Activated T-cell treated with anti-CD3 and anti-CD28 coated beads, Interleukin-2, amount 50 U/mL, for 72 hours (primary cell): ENCODE measurements around the gene PIP4K2C. TPM values are rescaled to one million over a fixed set of nuclear protein-coding genes. Genes with fewer than 3 reads are reported as not detected.
"Not testable (repeated sequence)": the region's sequence is repeated elsewhere in the genome, so short reads cannot be mapped to it uniquely, and the experiment has no call there.

Experiments used
- ATAC-seq, 2 donors: fragments of 150-1000 bp; cut with Tn5 transposase; replicated peaks in 1 of 2; 2 replicates each; pipeline ENCODE4 v1.10.0; 2021; ENCODE audit warnings: moderate library complexity in 2 of 2, mild to moderate bottlenecking in 1 of 2
- DNase-seq, 2 donors: peaks; one replicate each; pipeline ENCODE4 v3.0.0; 2021 to 2022; ENCODE audit warnings: mixed read lengths in 1 of 2
- H3K27ac Mint-ChIP-seq: one replicate; pipeline ENCODE4 v1.8.0; 2022; ENCODE audit warnings: mild to moderate bottlenecking, moderate library complexity, mixed read lengths
- H3K27me3 Mint-ChIP-seq: one replicate; pipeline ENCODE4 v1.8.0; 2022; ENCODE audit warnings: low read depth, mixed read lengths
- H3K36me3 Mint-ChIP-seq, 2 donors: one replicate each; pipeline ENCODE4 v1.8.0; 2022; ENCODE audit warnings: mixed read lengths in 2 of 2, mild to moderate bottlenecking in 1 of 2; ENCODE audit not compliant: insufficient read depth in 2 of 2
- H3K4me1 Mint-ChIP-seq: one replicate; pipeline ENCODE4 v1.8.0; 2022; ENCODE audit warnings: low read depth, mixed read lengths
- H3K4me3 Mint-ChIP-seq, 2 donors: one replicate each; pipeline ENCODE4 v1.8.0; 2022; ENCODE audit warnings: mild to moderate bottlenecking in 2 of 2, mixed read lengths in 2 of 2, moderate library complexity in 2 of 2
- H3K9me3 Mint-ChIP-seq, 2 donors: one replicate each; pipeline ENCODE4 v1.8.0; 2022; ENCODE audit warnings: mixed read lengths in 2 of 2
- total RNA-seq, 2 donors: library from RNA; stranded (reverse); gene quantifications; one replicate each; pipeline ENCODE4 v1.2.3, GENCODE V29; 2022

The PIP4K2C gene
- total RNA-seq, 2 donors from 2014 or later: 21.3 to 23.1 TPM

- no peak overlapping the region for H3K27ac Mint-ChIP-seq
- no peak overlapping the region for H3K4me3 Mint-ChIP-seq
- no peaks in the 10 kb centered on the region for H3K36me3 Mint-ChIP-seq
- H3K4me1 Mint-ChIP-seq: peaks cover 25% of the 10 kb centered on the region
- ATAC-seq: no peak
- no peak for DNase-seq
- peaks cover 97% of the 10 kb centered on the region for H3K27me3 Mint-ChIP-seq
- H3K9me3 Mint-ChIP-seq: no peaks in the 10 kb centered on the region
Measured at GRCh38 chr12:57626111-57626920, 35.3 kb downstream of the PIP4K2C start.

GRCh38 chr12:57626921-57627445, 36.0 kb downstream of the PIP4K2C start:
- DNase-seq: no peak
- no peak for ATAC-seq
- Mint-ChIP-seq H3K27ac (no peak overlapping the region), H3K9me3 (no peaks in the 10 kb centered on the region), H3K4me1 (peaks cover 23% of the 10 kb centered on the region), H3K36me3 (no peaks in the 10 kb centered on the region), H3K27me3 (peaks cover 94% of the 10 kb centered on the region), H3K4me3 (peak overlapping the region in 1 of 2 donors; percentile 50)

- DNase-seq (peak; percentile 41 to 60), ATAC-seq (peak; percentile 62 to 67)
- Mint-ChIP-seq H3K36me3 (no peaks in the 10 kb centered on the region), H3K9me3 (no peaks in the 10 kb centered on the region), H3K4me1 (peaks cover 22% of the 10 kb centered on the region), H3K27ac (no peak overlapping the region), H3K27me3 (peaks cover 87% of the 10 kb centered on the region), H3K4me3 (peak overlapping the region; percentile 50 to 68)
Measured at GRCh38 chr12:57627501-57628279, 36.7 kb downstream of the PIP4K2C start.

- Mint-ChIP-seq H3K4me3 (peak overlapping the region in 1 of 2 donors; percentile 50), H3K9me3 (no peaks in the 10 kb centered on the region), H3K27me3 (peaks cover 83% of the 10 kb centered on the region), H3K27ac (no peak overlapping the region), H3K36me3 (no peaks in the 10 kb centered on the region), H3K4me1 (peaks cover 27% of the 10 kb centered on the region)
- DNase-seq: no peak
- ATAC-seq: no peak
Measured at GRCh38 chr12:57628280-57629191, 37.5 kb downstream of the PIP4K2C start.

GRCh38 chr12:57629897-57630471, 39.0 kb downstream of the PIP4K2C start:
- H3K4me3 Mint-ChIP-seq: no peak overlapping the region
- H3K36me3 Mint-ChIP-seq: no peaks in the 10 kb centered on the region
- ATAC-seq (no peak), DNase-seq (no peak)
- peaks cover 28% of the 10 kb centered on the region for H3K4me1 Mint-ChIP-seq
- H3K27ac Mint-ChIP-seq: no peak overlapping the region
- no peaks in the 10 kb centered on the region for H3K9me3 Mint-ChIP-seq
- peaks cover 70% of the 10 kb centered on the region for H3K27me3 Mint-ChIP-seq

GRCh38 chr12:57630891-57631433, 40.0 kb downstream of the PIP4K2C start:
- Mint-ChIP-seq H3K27me3 (peaks cover 60% of the 10 kb centered on the region), H3K27ac (no peak overlapping the region), H3K36me3 (no peaks in the 10 kb centered on the region), H3K4me3 (peak overlapping the region in 1 of 2 donors; percentile 86), H3K9me3 (no peaks in the 10 kb centered on the region), H3K4me1 (peaks cover 26% of the 10 kb centered on the region)
- DNase-seq: no peak
- no peak for ATAC-seq

- H3K4me1 Mint-ChIP-seq: peaks cover 20% of the 10 kb centered on the region
- H3K36me3 Mint-ChIP-seq: no peaks in the 10 kb centered on the region
- ATAC-seq (no peak), DNase-seq (no peak)
- H3K9me3 Mint-ChIP-seq: no peaks in the 10 kb centered on the region
- no peak overlapping the region for H3K27ac Mint-ChIP-seq
- H3K27me3 Mint-ChIP-seq: peaks cover 54% of the 10 kb centered on the region
- peak overlapping the region; percentile 86 for H3K4me3 Mint-ChIP-seq
Measured at GRCh38 chr12:57631566-57632072, 40.6 kb downstream of the PIP4K2C start.

- Mint-ChIP-seq H3K27me3 (peaks cover 47% of the 10 kb centered on the region), H3K9me3 (no peaks in the 10 kb centered on the region)
Measured at GRCh38 chr12:57632073-57632957, 41.3 kb downstream of the PIP4K2C start.

GRCh38 chr12:57632958-57633840, 42.2 kb downstream of the PIP4K2C start, which contains the start of gene B4GALNT1:
TSS of gene B4GALNT1 (minus strand) at chr12:57633201. CDS start at chr12:57632132, 1,069 bp downstream.
- no peaks in the 10 kb centered on the region for H3K36me3 Mint-ChIP-seq
- H3K9me3 Mint-ChIP-seq: no peaks in the 10 kb centered on the region
- peak within 1 kb of the TSS; percentile 86 for H3K4me3 Mint-ChIP-seq
- peak; percentile 82 to 89 for ATAC-seq
- peak; percentile 76 to 81 for DNase-seq
- H3K27me3 Mint-ChIP-seq: peaks cover 40% of the 10 kb centered on the region
- H3K27ac Mint-ChIP-seq: no peak within 1 kb of the TSS
- H3K4me1 Mint-ChIP-seq: peaks cover 15% of the 10 kb centered on the region

More at GRCh38 chr12:57632073-57632957, 41.3 kb downstream of the PIP4K2C start:
- DNase-seq (peak; percentile 37 to 40), ATAC-seq (peak; percentile 43 to 46)
- Mint-ChIP-seq H3K36me3 (no peaks in the 10 kb centered on the region), H3K4me1 (peaks cover 15% of the 10 kb centered on the region), H3K27ac (no peak overlapping the region), H3K4me3 (peak overlapping the region; percentile 86)

- H3K9me3 Mint-ChIP-seq, H3K27ac Mint-ChIP-seq, H3K4me3 Mint-ChIP-seq, H3K36me3 Mint-ChIP-seq, ATAC-seq, DNase-seq: not testable (repeated sequence)
- H3K27me3 Mint-ChIP-seq: peaks cover 24% of the 10 kb centered on the region
- peaks cover 13% of the 10 kb centered on the region for H3K4me1 Mint-ChIP-seq
Measured at GRCh38 chr12:57636731-57637130, 45.7 kb downstream of the PIP4K2C start.
